KBM-7 (cell line): ENCODE measurements around the gene ULK4.
A peak's percentile ranks its signal among the peaks of the same experiment; 100 is the strongest.

Source experiments
- DNase-seq: peaks from one replicate; pipeline ENCODE4 v3.0.0-alpha.2; 2015
- in situ Hi-C: fragments of 300-500 bp; cut with MboI; formaldehyde crosslinking; loops from 2 replicates; pipeline ENCODE4 v1.14.3; 2020; ENCODE audit warnings: low sequenced_read_pairs, low pct_unique_long_range_greater_than_20kb, mixed read lengths

The ULK4 gene

DNA sequence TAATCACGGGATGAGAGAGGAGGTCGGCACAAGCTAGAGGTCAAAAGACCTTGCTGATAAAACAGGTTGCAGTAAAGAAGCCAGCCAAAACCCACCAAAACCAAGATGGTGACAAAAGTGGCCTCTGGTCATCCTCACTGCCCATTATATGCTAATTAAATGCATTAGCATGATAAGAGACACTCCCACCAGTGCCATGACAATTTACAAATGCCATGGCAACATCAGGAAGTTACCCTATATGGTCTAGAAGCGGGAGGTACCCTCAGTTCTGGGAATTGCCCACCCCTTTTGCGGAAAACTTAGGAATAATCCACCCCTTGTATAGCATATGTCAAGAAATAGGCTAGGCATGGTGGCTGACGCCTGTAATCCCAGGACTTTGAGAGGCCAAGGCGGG, 4.3 kb upstream of the ULK4 start:
- DNase-seq, result no peak
- in situ Hi-C loops, result no loop called here

DNA sequence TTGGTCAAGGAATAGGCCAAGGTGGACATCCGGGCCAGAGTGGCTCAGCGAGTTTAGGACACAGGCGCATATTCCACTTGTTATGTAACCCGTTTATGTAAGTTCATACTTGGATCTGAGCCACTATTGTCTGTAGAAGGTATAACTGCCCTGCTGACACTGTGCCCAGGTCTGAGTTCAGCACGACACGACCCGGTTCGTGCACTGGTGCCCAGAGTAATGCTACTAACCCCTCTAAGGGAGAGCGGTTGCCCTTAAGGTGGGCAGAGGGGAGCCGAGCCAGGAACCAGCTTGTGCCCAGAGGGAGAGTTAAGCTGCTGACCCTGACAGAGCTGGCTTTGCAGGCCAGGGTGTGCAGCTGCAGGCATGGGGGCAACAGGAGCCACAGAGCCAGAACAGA, 1.9 kb upstream of the ULK4 start:
- DNase-seq, result no peak
- in situ Hi-C loops, result no loop called here

GRCh38 chr3:41960826-41961750, 815 bp downstream of the ULK4 start:
- peak; percentile 72 for DNase-seq
- in situ Hi-C loops, result no loop called here

- no peak for DNase-seq
- in situ Hi-C loops, result no loop called here
Measured at GRCh38 chr3:41956574-41956973, 5.3 kb downstream of the ULK4 start.

DNA sequence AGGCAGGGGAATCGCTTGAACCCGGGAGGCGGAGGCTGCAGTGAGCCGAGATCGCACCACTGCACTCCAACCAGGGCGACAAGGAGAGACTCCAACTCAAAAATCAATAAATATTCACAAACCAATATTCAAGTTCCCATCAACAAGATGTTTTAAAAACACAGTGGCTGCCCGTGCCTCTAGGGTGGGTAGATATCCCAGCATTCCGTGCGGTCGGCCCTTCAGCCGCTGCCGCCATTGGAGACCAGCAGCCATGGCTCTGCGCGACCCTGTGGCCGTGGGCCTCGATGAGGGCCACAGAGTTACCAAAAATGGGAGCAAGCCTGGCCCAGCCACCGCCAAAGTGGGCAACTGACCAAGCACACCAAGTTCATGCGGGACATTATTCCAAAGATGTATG, 6.7 kb downstream of the ULK4 start:
- in situ Hi-C loops, result no loop called here
- no peak for DNase-seq

DNA sequence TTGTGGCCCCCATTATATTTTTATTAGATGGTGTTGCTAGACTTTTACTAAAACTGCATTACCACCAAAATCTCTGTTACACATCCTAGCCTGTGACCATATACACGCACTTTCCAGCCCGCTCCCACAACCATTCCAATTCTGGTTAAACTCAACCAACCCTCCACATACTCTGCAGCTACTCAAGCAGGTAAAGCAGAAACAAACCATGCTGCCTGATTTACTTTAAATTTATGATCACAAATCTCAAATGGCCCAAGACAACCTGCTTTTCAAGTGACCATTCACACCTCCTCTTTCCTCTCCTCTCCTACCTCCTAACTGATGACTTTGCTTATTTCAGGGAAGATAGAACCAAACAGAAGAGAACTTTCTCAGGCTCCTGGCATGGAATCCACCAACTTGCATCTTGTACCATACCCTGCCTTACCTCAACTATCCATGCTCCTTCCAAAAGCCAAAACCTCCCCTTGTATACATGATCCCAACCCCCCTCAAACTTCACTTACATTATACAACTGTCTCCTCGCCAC, 18.5 kb downstream of the ULK4 start:
- in situ Hi-C loops, result no loop called here
- DNase-seq, result no peak

GRCh38 chr3:41940393-41940792, 21.5 kb downstream of the ULK4 start:
- in situ Hi-C loops, result no loop called here
- DNase-seq, result no peak

DNA sequence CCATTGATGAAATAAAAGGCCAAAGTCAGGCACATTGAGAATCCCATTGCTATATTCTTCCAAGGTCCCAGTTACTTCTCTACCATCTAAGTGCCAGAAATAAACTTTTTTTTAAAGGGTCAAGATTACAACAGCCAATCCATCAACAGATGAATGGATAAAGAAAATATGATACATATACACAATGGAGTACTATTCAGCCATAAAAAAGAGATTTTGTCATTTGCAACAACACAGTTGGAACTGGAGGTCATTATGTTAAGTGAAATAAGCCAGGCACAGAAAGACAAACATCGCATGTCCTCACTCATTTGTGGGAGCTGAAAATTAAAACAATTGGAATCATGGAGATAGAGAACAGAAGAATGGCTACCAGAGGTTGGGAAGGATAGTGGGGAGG, 25.5 kb downstream of the ULK4 start:
- DNase-seq, result no peak
- in situ Hi-C loops, result no loop called here

- DNase-seq, result no peak
Measured at GRCh38 chr3:41933154-41933676, 28.7 kb downstream of the ULK4 start.

DNA sequence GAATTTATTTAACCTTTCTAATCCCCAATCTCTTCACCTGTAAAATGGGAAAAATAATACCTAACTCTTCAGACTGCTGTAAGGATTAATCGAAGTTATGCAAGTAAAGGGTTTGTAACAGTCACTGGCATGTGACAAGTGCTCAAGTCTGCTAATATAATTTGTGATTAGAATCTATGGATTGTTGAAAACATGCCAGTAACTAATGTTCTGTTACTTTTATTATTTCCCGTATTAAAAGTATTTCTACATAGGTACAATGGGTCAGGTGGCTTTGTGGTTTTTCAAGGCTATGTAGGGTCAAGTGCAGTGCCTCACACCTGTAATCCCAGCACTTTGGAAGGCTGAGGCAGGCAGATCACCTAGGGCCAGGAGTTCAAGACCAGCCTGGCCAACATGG, 29.4 kb downstream of the ULK4 start:
- DNase-seq, result no peak
- in situ Hi-C loops, result no loop called here

More at GRCh38 chr3:41933154-41933676, 28.7 kb downstream of the ULK4 start:
- in situ Hi-C loops, result no loop called here

- in situ Hi-C loops, result no loop called here
- no peak for DNase-seq
Measured at GRCh38 chr3:41920406-41920965, 41.4 kb downstream of the ULK4 start.

DNA sequence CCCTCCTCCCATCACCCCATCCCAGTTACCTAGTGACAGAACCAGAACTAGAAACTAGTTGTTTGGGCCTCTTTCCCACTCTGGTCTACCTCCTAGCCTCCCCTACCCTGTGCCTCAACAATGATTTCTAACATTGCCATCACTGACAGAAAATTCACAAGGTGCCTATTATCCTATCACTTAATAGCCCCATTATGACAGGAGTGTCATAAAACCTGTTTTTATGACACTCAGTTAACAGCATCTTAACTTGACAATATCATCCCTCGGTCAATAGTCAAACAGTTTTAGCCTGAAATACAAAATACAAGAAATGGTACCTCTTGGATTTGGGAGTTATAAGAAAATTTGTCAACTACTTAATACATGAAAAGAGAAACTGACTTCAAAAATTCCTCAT, 46.5 kb downstream of the ULK4 start:
- in situ Hi-C loops, result no loop called here
- no peak for DNase-seq

- no peak for DNase-seq
- in situ Hi-C loops, result no loop called here
Measured at GRCh38 chr3:41912280-41912679, 49.6 kb downstream of the ULK4 start.

GRCh38 chr3:41907330-41908073, 54.4 kb downstream of the ULK4 start:
- DNase-seq, result no peak
- in situ Hi-C loops, result no loop called here

DNA sequence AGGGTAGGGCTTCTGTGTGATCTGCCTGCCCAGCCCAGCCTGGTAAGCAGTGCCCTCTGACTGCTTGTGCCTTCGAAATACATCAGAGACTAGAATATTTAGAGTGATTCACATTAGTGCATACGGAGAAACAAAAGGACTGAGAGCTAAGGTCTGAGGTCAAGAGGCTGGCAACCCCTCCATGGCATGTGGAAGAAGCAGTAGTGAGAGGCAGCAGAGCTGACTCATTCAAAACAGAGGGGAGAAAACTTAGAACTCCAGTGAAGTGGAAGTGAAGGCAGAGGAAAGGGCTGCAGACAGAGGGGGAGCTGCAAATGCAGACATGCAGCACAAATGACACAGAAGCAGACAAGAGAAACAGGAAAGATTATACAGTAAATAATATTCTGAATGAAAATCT, 61.6 kb downstream of the ULK4 start:
- in situ Hi-C loops, result no loop called here
- no peak for DNase-seq

GRCh38 chr3:41898631-41899030, 63.3 kb downstream of the ULK4 start:
- in situ Hi-C loops, result loop anchor here (25.0 kb wide), 1 partner anchor 539 kb away; no protein-coding TSS in a partner anchor
- no peak for DNase-seq

GRCh38 chr3:41893977-41894376, 67.9 kb downstream of the ULK4 start:
- DNase-seq, result peak; percentile 41
- in situ Hi-C loops, result loop anchor here (25.0 kb wide), 1 partner anchor 543 kb away; no protein-coding TSS in a partner anchor

DNA sequence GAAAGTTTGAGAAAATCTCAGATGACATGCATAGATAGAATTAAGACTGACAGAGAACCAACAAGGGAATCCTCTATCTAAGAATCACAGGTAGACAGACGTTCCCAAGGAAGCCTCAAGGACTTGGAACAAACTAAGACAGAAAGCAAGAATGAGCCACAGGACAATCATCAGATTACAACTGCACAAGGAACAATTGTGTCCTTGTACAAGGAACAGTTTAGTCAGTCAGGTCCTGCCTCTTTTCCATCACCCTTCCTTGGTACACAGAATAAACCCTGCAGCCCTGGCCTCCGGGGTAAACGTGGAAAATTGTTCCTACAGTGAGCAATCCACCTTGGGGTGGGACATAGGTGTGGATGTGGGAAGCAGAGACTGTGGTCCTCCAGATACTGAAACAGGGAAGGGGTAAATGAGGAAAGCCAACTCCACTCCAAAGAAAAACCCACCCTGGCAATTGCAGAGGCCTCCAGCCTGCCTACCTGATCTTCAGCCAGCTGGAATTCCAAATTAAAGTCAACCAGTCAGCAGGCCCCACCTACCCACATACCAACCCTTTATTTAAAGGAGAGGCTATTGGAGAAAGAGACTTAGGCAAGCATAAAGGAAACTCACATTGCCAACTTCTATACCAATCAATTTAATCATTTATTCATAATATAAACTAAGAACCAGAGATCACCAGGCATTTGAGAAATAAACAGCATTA, 73.4 kb downstream of the ULK4 start:
- in situ Hi-C loops, result loop anchor here (25.0 kb wide), 1 partner anchor 549 kb away; no protein-coding TSS in a partner anchor
- DNase-seq, result no peak

DNA sequence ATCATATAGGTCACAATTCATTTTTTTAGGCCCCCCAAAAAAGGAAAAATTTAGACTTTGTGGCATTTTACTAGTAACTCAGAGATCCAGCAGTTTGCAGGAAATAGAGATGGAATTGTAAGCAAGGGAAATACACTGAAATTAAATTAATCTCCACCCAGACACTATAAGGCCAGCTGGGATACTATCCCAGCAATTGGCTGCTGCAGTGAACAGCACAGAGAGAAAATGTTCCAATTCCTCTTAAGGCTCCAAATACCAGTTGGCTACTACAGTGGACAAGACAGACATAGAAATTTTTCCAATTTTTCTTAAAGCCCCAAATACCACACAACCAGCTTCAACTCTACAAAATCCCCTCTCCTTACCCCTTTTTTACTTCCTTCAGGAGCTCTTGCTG, 78.9 kb downstream of the ULK4 start:
- in situ Hi-C loops, result loop anchor here (25.0 kb wide), 1 partner anchor 554 kb away; no protein-coding TSS in a partner anchor
- no peak for DNase-seq
